Measurements from ENCODE around the gene KIF25.

KIF25 gene

DNA sequence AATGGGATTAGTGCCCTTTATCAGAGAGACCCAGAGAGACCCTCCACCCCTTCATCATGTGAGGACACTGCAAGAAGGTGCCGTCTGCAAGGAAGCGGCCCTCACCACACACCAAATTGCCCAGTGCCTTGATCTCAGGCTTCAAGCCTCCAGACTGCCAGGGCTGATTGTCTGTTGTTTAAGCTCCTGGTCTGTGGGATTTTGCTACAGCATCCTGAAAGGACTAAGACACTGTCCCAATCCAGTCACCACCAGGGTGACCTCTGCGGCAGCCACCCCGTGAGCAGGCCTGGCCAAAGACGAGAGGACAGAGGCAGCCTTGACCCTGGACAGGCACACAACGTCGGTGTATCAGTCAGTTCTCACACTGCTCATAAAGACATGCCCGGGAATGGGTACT, 95.1 kb downstream of the KIF25 start:
- Histone ChIP-seq H3K4me1 (ENCODE audit: insufficient read depth, low read length) (peaks cover 11% of the 10 kb centered on the region), H3K9me3 (ENCODE audit: low read length) (no peaks in the 10 kb centered on the region), H3K4me3 (ENCODE audit: low read depth in 1 of 2, low read length in 2 of 2) (no peak overlapping the region), H3K27ac (ENCODE audit: low read depth, low read length) (no peak overlapping the region), H3K9ac (ENCODE audit: low read length) (no peak overlapping the region), H3K27me3 (ENCODE audit: control insufficient read depth in 1 of 2, insufficient read depth in 2 of 2, low read length in 2 of 2) (no peaks in the 10 kb centered on the region), H3K36me3 (ENCODE audit: insufficient read depth, low read length) (no peaks in the 10 kb centered on the region)

DNA sequence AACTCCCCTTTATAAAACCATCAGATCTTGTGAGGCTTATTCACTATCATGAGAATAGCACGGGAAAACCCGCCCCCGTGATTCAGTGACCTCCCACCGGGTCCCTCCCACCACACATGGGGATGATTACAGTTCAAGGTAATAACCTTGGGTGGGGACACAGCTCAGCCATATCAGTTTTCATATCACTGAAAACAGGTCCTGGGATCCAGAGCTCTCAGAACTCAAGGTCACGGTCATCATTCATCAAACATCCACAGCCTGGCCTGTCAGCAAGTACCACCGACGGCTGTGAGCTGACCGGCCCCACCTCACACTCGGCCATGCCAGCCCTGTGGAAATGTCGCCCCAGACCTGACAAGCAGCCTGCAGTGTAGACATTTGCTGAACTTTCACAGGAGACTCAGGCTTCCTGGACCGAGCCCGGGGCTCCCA, 95.6 kb downstream of the KIF25 start:
- no peak overlapping the region for H3K4me3 ChIP-seq (ENCODE audit: low read depth in 1 of 2, low read length in 2 of 2)
- H3K4me1 ChIP-seq (ENCODE audit: insufficient read depth, low read length): peaks cover 8% of the 10 kb centered on the region
- H3K27me3 ChIP-seq (ENCODE audit: control insufficient read depth in 1 of 2, insufficient read depth in 2 of 2, low read length in 2 of 2): no peaks in the 10 kb centered on the region
- no peak overlapping the region for H3K9ac ChIP-seq (ENCODE audit: low read length)
- no peak overlapping the region for H3K27ac ChIP-seq (ENCODE audit: low read depth, low read length)
- H3K36me3 ChIP-seq (ENCODE audit: insufficient read depth, low read length): no peaks in the 10 kb centered on the region
- no peaks in the 10 kb centered on the region for H3K9me3 ChIP-seq (ENCODE audit: low read length)

DNA sequence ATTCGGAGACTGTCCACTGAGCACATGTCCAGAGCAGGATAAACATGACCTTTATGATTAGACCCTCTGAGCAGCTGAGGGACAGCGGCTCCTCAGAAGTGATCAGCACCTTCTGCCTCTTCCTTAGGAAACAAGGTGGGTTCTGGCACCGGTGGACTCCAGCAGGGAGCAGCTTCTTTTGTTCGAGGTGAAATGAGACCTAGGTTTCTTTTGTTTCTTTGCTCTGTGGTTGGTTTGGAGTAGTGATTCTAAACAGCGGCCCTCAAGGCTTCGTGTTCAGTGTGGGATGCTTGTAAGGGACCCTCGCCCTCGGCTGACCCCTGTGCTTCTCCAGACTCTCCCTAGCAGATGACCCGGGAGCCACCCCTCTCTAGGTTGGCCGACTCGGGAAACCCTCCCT, 96.2 kb downstream of the KIF25 start:
- Histone ChIP-seq H3K27me3 (ENCODE audit: control insufficient read depth in 1 of 2, insufficient read depth in 2 of 2, low read length in 2 of 2) (peaks cover 0 to 2% of the 10 kb centered on the region in 2 donors), H3K9me3 (ENCODE audit: low read length) (no peaks in the 10 kb centered on the region), H3K36me3 (ENCODE audit: insufficient read depth, low read length) (no peaks in the 10 kb centered on the region), H3K27ac (ENCODE audit: low read depth, low read length) (no peak overlapping the region), H3K4me3 (ENCODE audit: low read depth in 1 of 2, low read length in 2 of 2) (no peak overlapping the region), H3K9ac (ENCODE audit: low read length) (no peak overlapping the region), H3K4me1 (ENCODE audit: insufficient read depth, low read length) (peaks cover 3% of the 10 kb centered on the region)
